HG02970 (cell line): ENCODE data around the gene VPS13D.
"Not testable (repeated sequence)": the region's sequence is repeated elsewhere in the genome, so short reads cannot be mapped to it uniquely, and the experiment has no call there.

Source experiments
- ATAC-seq: cut with Tn5 transposase; IDR thresholded peaks from one replicate; pipeline ENCODE4 v1.9.1; 2021; ENCODE audit warnings: mild to moderate bottlenecking, moderate library complexity, moderate number of reproducible peaks; ENCODE audit not compliant: unreplicated experiment, low FRiP score

VPS13D gene

GRCh38 chr1:12324973-12325372 is 95.1 kb downstream of the VPS13D start:
- not testable (repeated sequence) for ATAC-seq

GRCh38 chr1:12326986-12327385 is 97.2 kb downstream of the VPS13D start:
- no peak for ATAC-seq

GRCh38 chr1:12327566-12327965 is 97.7 kb downstream of the VPS13D start:
- ATAC-seq, result no peak

- ATAC-seq, result no peak
Measured at GRCh38 chr1:12333036-12333785, 103.4 kb downstream of the VPS13D start.

GRCh38 chr1:12335815-12336214 is 106.0 kb downstream of the VPS13D start:
- ATAC-seq, result no peak

GRCh38 chr1:12336413-12336812 is 106.6 kb downstream of the VPS13D start:
- no peak for ATAC-seq

- ATAC-seq, result no peak
Measured at GRCh38 chr1:12338017-12338416, 108.2 kb downstream of the VPS13D start.

GRCh38 chr1:12338823-12339222 is 109.0 kb downstream of the VPS13D start:
- no peak for ATAC-seq

- no peak for ATAC-seq
Measured at GRCh38 chr1:12339396-12339795, 109.6 kb downstream of the VPS13D start.

- ATAC-seq, result no peak
Measured at GRCh38 chr1:12339811-12340543, 110.1 kb downstream of the VPS13D start.

GRCh38 chr1:12340544-12340930 is 110.7 kb downstream of the VPS13D start:
- ATAC-seq, result no peak

GRCh38 chr1:12341667-12342066 is 111.8 kb downstream of the VPS13D start:
- ATAC-seq, result no peak

- no peak for ATAC-seq
Measured at GRCh38 chr1:12342401-12343003, 112.7 kb downstream of the VPS13D start.

- ATAC-seq, result no peak
Measured at GRCh38 chr1:12343823-12344487, 114.1 kb downstream of the VPS13D start.

GRCh38 chr1:12344596-12345349 is 114.9 kb downstream of the VPS13D start:
- ATAC-seq, result no peak

GRCh38 chr1:12345350-12346217 is 115.8 kb downstream of the VPS13D start:
- no peak for ATAC-seq

GRCh38 chr1:12346483-12347151 is 116.8 kb downstream of the VPS13D start:
- ATAC-seq, result no peak

GRCh38 chr1:12348113-12348512 is 118.3 kb downstream of the VPS13D start:
- no peak for ATAC-seq

- no peak for ATAC-seq
Measured at GRCh38 chr1:12353981-12354380, 124.2 kb downstream of the VPS13D start.
